ENCODE measurements around the gene CACNA2D4. TPM values are rescaled to one million over a fixed set of nuclear protein-coding genes. Genes with fewer than 3 reads are reported as not detected.

Gene CACNA2D4
- polyA plus RNA-seq, 10 donors = 1.3 to 4.4 (median 2.2) TPM

- DNase-seq = no peak
Measured at GRCh38 chr12:1800401-1801302, 117.8 kb downstream of the CACNA2D4 start.

DNA sequence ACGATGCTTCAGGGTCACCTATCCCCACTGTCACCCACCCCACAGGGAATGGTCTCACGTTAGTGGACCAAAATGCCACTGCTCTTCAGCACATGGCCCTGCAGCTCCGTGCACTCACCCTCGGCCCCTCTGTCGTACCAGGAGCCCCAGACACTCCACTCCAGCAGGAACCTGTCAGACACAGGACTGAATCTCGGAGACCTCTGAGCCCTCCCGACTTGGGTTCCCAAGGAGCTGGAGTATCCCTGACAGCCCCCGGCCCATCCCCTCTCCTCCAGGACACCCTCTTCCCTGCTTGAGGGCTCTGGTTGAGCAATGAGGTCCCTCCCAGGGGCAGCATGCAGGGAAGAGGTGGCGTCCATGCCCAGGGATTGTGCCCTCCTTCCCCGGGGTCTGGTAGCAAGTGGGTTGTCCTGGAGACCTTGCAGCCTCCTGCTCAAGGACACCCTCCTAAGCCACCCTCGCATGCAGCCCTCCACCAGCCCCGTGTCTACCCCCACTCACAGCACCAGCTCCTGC lies 118.5 kb downstream of the CACNA2D4 start:
- no peak for DNase-seq

DNA sequence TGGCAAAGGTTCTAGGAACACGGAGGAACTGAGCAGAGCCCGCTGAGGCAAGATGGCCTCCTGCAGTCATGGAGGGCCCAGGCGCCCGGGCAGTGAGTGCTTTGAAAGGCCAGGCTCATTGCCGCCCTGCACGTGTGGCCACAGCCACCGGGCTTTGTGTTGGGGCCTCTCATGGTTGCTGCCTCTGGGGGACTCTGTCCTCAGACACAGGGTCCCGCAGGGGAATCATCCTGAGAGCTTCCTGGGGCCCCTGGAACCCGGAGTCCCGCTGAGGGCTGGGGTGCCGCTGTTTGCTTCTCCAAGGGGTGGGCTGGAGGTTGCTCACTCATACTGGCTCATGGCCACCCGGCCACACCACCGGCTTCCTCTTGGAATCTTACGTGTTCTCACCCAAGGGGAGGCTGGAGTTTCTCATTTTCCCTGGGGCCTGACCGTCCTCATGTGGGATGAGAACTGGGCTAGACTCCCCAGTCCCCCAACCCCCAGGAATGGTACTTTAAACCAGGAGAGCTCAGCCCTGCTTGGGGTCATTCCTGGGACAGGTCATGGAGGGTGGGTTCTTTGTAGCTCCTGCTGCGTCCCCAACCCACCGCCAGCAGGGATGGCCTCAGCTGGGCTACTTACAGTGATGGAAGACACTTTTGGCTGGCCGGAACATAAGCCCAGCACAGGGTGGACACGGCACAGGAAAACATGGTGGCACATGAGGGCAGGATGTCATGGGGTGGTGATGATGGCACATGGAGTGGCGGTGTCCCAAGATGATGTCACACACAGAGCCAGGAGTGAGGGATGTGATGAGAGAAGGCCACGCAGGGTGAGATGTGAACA lies 119.2 kb downstream of the CACNA2D4 start:
- no peak for DNase-seq

GRCh38 chr12:1798641-1799020 lies 119.8 kb downstream of the CACNA2D4 start:
- DNase-seq = no peak

- DNase-seq = no peak
Measured at GRCh38 chr12:1797991-1798640, 120.3 kb downstream of the CACNA2D4 start.

GRCh38 chr12:1797011-1797901 lies 121.2 kb downstream of the CACNA2D4 start:
- peak in 2 of 3 donors; percentile 44 to 82 for DNase-seq

DNA sequence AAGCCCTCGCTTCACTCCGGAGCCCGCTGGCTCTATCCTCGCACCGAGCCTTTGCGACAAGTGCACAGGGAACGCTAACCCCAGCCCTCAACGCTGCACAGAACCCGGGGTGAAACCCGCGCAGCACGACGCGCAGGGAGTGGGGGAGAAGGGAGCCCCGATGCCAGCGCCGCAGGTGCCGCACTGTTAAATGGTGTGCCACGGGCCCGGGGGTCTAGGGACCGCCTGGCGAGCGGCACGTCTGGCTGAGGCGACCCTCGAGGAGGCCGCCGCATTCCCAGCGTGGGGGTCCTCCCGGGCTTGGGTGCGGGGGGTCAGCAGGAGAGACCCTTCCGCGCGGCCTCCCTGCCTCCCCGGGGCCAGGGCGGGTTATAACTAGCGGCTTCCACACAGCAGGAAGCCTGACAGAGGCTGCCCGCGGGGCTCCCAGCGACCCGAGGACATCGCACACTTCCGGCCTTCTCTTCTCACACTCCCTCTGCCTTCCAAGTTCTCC lies 121.9 kb downstream of the CACNA2D4 start:
- DNase-seq = peak in 2 of 3 donors; percentile 38 to 79

DNA sequence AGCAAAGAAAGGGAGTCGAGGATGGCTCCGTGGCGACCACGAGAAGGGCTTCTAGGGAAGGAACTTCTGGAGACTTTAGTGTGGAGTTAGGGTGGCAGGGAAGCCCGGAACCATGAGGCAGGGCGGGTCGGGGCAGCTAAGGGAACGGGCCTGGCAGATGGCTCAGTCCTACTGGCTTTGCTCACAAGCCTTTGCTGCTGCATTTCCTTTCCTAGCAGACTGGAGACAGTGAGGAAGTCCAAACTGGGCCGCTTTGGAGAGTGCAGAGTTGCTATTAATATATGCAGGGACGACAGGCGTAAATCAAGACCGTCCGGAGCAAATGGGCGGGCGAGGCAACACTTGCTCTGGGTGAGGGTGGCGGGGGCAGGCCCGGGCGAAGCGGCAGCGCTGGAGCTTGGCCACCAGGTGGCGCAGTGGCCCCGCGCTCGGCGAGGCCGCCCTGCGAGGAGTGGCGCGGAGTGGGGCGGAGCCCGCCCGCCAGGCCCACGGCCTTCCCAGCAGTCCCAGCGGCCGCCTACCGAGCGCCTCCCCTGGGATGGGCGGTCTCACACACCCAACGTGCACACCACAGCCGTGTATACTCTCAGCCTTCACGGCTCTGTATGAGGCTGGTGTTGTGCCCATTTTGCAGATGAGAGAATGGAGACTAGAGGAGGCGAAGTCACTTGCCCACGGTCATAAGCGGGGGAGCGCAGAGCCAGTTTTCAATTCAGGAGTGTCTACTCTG lies 122.5 kb downstream of the CACNA2D4 start:
- DNase-seq = peak; percentile 89 to 95 (median 93)

- no peak for DNase-seq
Measured at GRCh38 chr12:1795221-1795784, 123.1 kb downstream of the CACNA2D4 start.

DNA sequence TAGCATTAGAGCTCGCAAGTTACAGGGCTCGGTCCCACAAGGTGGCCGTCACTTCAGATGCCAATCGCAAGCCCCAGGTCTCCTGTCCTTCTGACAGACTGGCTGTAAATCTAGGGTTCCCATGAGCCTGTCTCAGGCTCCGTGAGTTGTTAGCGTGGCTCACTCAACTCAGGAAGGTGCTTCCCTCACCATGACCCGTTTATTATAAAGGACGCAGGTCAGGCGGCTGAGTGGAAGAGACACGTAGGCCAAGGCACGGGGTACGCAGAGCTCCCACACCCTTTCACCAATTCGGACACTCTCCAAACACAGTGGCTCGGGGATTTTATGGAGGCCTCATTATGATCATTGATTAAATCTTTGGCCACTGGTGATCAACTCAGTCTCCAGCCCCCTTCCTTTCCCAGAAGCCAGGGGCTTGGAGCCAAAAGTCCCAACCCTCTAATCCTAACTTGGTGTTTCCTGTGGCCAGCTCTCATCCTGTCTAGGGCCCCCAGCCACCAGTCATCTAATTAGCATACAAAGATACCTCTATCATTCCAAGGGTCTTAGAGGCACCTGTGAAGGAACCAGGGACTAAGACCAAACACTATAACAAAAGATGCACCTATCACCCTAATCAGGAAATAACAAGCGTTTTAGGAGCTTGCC lies 123.9 kb downstream of the CACNA2D4 start:
- no peak for DNase-seq

GRCh38 chr12:1793426-1794210 lies 124.8 kb downstream of the CACNA2D4 start:
- DNase-seq = no peak

- DNase-seq = no peak
Measured at GRCh38 chr12:1792406-1792805, 126.0 kb downstream of the CACNA2D4 start.

- DNase-seq = peak; percentile 47 to 75 (median 66)
Measured at GRCh38 chr12:1791104-1791841, 127.2 kb downstream of the CACNA2D4 start.

DNA sequence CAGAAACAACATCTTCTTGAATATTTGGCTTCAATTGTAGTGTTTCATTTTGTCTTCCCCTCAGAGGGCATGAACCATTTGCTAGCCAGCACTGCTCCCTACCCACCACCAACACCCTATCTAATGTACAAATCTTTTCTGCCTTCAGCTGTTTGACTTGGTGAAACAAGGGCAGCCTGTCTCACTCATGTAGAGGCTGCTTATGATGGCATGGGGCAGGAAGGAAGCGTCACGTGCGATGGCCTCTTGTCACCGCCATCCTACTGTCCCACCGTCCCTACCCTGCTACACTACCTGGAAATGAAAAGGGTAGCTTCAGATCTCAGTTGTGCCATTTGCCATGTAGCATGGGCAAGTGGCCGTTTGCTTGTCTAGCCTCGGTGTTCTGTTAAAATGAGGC lies 128.0 kb downstream of the CACNA2D4 start:
- no peak for DNase-seq

DNA sequence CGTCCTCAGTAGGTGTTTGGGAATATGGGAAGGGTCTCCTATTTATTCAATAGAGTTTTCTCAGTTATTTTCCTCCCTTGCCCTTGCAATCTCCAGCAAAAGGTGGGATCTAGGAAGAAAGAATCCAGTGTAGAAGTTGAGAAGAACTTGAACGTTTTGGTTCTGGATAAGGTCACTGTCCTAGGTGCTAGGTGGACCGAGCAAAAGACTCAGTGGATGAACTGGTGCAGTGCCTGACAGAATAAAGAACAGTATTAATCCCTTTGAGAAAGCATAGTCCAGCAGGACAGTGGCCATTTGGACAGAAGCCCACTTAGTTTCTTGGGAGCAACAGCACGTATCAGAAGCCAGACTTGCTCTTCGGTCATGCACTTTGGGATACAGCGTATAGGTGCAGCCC lies 130.7 kb downstream of the CACNA2D4 start:
- DNase-seq = no peak

DNA sequence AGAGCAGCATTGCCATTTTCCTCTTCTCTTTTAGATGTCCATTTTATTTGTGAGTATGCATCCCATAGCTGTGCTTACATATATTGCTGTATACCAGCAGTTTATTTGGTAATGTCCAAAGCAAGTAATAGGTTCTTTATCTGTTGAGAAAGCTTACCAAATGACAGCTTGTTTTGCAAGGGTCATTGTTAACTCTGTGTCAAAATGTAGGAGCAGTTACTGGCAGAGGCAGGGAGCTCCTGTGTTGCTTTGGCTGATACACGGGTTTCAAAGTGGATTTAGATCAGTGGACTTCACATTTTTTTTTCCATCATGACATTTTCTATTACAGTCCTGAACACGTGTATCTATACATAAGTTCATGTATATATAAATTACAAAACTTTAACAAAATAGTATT lies 136.2 kb downstream of the CACNA2D4 start:
- DNase-seq = no peak

- DNase-seq = no peak
Measured at GRCh38 chr12:1781772-1782171, 136.7 kb downstream of the CACNA2D4 start.

Data from muscle of back (tissue), 11 donors.